ENCODE measurements around the gene ZNF514. TPM values are rescaled to one million over a fixed set of nuclear protein-coding genes. Genes with fewer than 3 reads are reported as not detected.

Gene ZNF514
- total RNA-seq, 4 donors from 2014 or later, result 8.6 to 22.9 (median 15.7) TPM

GRCh38 chr2:95158891-95159619 is 593 bp downstream of the ZNF514 start:
- Histone ChIP-seq H3K9me3 (peaks cover 1 to 4% of the 10 kb centered on the region in 2 donors), H3K27me3 (no peaks in the 10 kb centered on the region), H3K27ac (peak overlapping the region; percentile 67 to 89 (median 84)), H3K4me3 (peak overlapping the region; percentile 55 to 90 (median 71)), H3K4me1 (peaks cover 10 to 16% (median 12%) of the 10 kb centered on the region in 4 donors), H3K36me3 (peaks cover 0 to 26% (median 10%) of the 10 kb centered on the region in 4 donors)
- WGBS, 2 donors (ENCODE audit: low coverage in 1 of 2), result 5% methylated on average over 30 of the region's 58 CpGs; no CpG with 5 or more reads in 1 of the 2 donors
- TF ChIP-seq POLR2A (IDR thresholded peaks at IDR 0.05), result no peak
- TF ChIP-seq EP300 (IDR thresholded peaks at IDR 0.05; ENCODE audit: low read depth), result no peak
- TF ChIP-seq CTCF (IDR thresholded peaks at IDR 0.05), result no peak
- peak in 1 of 3 donors; percentile 5 for TF ChIP-seq POLR2AphosphoS5 (IDR thresholded peaks at IDR 0.05)
- DNase-seq, result peak; percentile 44
- in situ Hi-C loops (cut with MboI; ENCODE audit: low pct_ligation_motif_present in 1 of 4, low pct_unique_long_range_greater_than_20kb in 1 of 4, low sequenced_read_pairs in 3 of 4) (no loop called here), intact Hi-C loops (cut with DNase I; ENCODE audit: low total_unique reads) (no loop called here)

DNA sequence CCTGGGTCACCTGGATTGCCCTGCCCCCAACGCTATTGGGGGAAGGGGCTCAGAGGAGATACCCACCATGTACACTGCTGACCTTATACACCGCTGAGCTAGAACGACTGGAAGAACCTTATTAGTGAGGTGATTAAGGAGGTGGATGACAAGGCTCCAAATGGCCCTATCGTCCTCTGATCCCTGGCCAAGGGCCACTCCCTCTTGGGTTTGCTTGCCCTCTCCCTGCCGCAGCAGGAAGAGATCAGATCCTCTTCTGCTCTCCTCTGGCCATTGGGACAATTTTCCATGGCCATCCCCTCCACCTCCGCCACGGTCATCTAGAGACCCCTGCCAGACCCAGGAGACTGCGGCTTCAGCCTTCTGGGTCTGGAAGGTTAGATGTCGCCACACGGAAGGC is 1.2 kb downstream of the ZNF514 start:
- H3K4me1 ChIP-seq, result peaks cover 8 to 13% (median 11%) of the 10 kb centered on the region in 4 donors
- H3K27me3 ChIP-seq, result no peaks in the 10 kb centered on the region
- intact Hi-C loops (cut with DNase I; ENCODE audit: low total_unique reads) (no loop called here), in situ Hi-C loops (cut with MboI; ENCODE audit: low pct_ligation_motif_present in 1 of 4, low pct_unique_long_range_greater_than_20kb in 1 of 4, low sequenced_read_pairs in 3 of 4) (no loop called here)
- H3K4me3 ChIP-seq, result peak overlapping the region; percentile 55 to 90 (median 71)
- TF ChIP-seq CTCF (IDR thresholded peaks at IDR 0.05), result no peak
- no peak for TF ChIP-seq EP300 (IDR thresholded peaks at IDR 0.05; ENCODE audit: low read depth)
- peak in 1 of 3 donors; percentile 38 for TF ChIP-seq POLR2AphosphoS5 (IDR thresholded peaks at IDR 0.05)
- TF ChIP-seq POLR2A (IDR thresholded peaks at IDR 0.05), result peak; percentile 22
- peaks cover 0 to 30% (median 13%) of the 10 kb centered on the region in 4 donors for H3K36me3 ChIP-seq
- 69% methylated on average over 10 of the region's 10 CpGs; no CpG with 5 or more reads in 1 of the 2 donors for WGBS, 2 donors (ENCODE audit: low coverage in 1 of 2)
- H3K27ac ChIP-seq, result peak overlapping the region; percentile 67 to 89 (median 84)
- peak; percentile 25 for DNase-seq
- H3K9me3 ChIP-seq, result peaks cover 4 to 7% of the 10 kb centered on the region in 2 donors

- Histone ChIP-seq H3K27ac (no peak overlapping the region), H3K4me1 (no peaks in the 10 kb centered on the region), H3K27me3 (no peaks in the 10 kb centered on the region), H3K9me3 (peaks cover 82 to 91% of the 10 kb centered on the region in 2 donors), H3K4me3 (no peak overlapping the region), H3K36me3 (peaks cover 2 to 71% (median 34%) of the 10 kb centered on the region in 4 donors)
- in situ Hi-C loops (cut with MboI; ENCODE audit: low pct_ligation_motif_present in 1 of 4, low pct_unique_long_range_greater_than_20kb in 1 of 4, low sequenced_read_pairs in 3 of 4), result no loop called here
- 87 to 95% methylated on average over 3 to 6 of the region's 6 CpGs for WGBS, 2 donors (ENCODE audit: low coverage in 1 of 2)
- DNase-seq, result no peak
- intact Hi-C loops (cut with DNase I; ENCODE audit: low total_unique reads), result no loop called here
- TF ChIP-seq POLR2A (IDR thresholded peaks at IDR 0.05), result no peak
- TF ChIP-seq CTCF (IDR thresholded peaks at IDR 0.05), result no peak
- TF ChIP-seq EP300 (IDR thresholded peaks at IDR 0.05; ENCODE audit: low read depth), result no peak
- no peak for TF ChIP-seq POLR2AphosphoS5 (IDR thresholded peaks at IDR 0.05)
These were observed 10.2 kb downstream of the ZNF514 start for GRCh38 chr2:95149397-95149984.

DNA sequence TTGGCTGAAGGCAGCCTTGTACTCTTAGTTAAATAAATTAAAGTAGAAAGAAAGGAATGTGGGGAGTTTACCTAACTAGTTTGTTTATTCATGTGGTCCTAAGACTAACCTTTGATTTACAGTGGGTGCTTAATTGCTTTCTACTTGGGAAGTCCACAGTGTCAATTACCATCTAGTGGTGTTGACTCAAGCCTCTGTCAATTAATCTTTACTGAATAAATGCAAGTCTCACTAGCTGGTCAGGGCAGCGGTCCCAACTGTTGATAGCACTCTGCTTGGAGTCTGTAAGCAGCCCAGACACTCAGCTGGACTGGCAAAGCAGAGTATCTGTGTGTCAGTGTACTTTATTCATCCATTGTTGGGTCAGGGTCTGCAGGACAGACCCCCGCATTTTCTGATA is 15.8 kb downstream of the ZNF514 start:
- 97 to 100% methylated on average over 1 to 2 of the region's 2 CpGs for WGBS, 2 donors (ENCODE audit: low coverage in 1 of 2)
- H3K4me1 ChIP-seq, result no peaks in the 10 kb centered on the region
- no peak for DNase-seq
- peaks cover 0 to 17% (median 4%) of the 10 kb centered on the region in 4 donors for H3K36me3 ChIP-seq
- no peaks in the 10 kb centered on the region for H3K27me3 ChIP-seq
- no peak overlapping the region for H3K27ac ChIP-seq
- no peak overlapping the region for H3K4me3 ChIP-seq
- peaks cover 49 to 57% of the 10 kb centered on the region in 2 donors for H3K9me3 ChIP-seq
- intact Hi-C loops (cut with DNase I; ENCODE audit: low total_unique reads), result no loop called here
- in situ Hi-C loops (cut with MboI; ENCODE audit: low pct_ligation_motif_present in 1 of 4, low pct_unique_long_range_greater_than_20kb in 1 of 4, low sequenced_read_pairs in 3 of 4), result no loop called here
- TF ChIP-seq POLR2AphosphoS5 (IDR thresholded peaks at IDR 0.05), result no peak
- TF ChIP-seq CTCF (IDR thresholded peaks at IDR 0.05), result no peak
